H1 (cell line): ENCODE results near the gene TMPRSS2.

Source experiments
- CTCF ChIP-seq, 3 experiments: IDR thresholded peaks; 1 replicate in 2 of 3; 2 replicates in 1 of 3; pipeline versions ENCODE4 v1.5.1 to v1.6.1; 2011; ENCODE audit warnings: low read length in 3 of 3, mild to moderate bottlenecking in 3 of 3, inconsistent platforms in 2 of 3, low read depth in 1 of 3, moderate library complexity in 1 of 3; ENCODE audit not compliant: insufficient read depth in 1 of 3; ENCODE audit errors: control extremely low read depth in 1 of 3
- POLR2A ChIP-seq, 2 experiments: IDR thresholded peaks; 1 replicate in 1 of 2; 2 replicates in 1 of 2; pipeline ENCODE4 v1.6.1; 2011; ENCODE audit warnings: low read depth in 2 of 2, low read length in 2 of 2, mild to moderate bottlenecking in 2 of 2; ENCODE audit errors: control extremely low read depth in 1 of 2
- RBBP5 ChIP-seq: IDR thresholded peaks from 2 replicates; pipeline ENCODE4 v1.7.1; 2012; ENCODE audit warnings: low read depth, mild to moderate bottlenecking, inconsistent platforms, low read length, moderate library complexity, borderline replicate concordance

- TF ChIP-seq CTCF (IDR thresholded peaks at IDR 0.05; ENCODE audit: control extremely low read depth in 1 of 3, insufficient read depth in 1 of 3, low read depth in 1 of 3, low read length in 3 of 3) (no peak), RBBP5 (no peak), POLR2A (IDR thresholded peaks at IDR 0.05; ENCODE audit: control extremely low read depth in 1 of 2, low read depth in 2 of 2, low read length in 2 of 2) (no peak)
Measured at GRCh38 chr21:41509145-41509496, 1.2 kb upstream of the TMPRSS2 start.
